ENCODE data around the gene TMEM253. TPM values are rescaled to one million over a fixed set of nuclear protein-coding genes. Genes with fewer than 3 reads are reported as not detected.

Gene TMEM253
- total and polyA plus RNA-seq, 2 experiments from 2014 or later: 0.59 to 0.95 TPM

DNA sequence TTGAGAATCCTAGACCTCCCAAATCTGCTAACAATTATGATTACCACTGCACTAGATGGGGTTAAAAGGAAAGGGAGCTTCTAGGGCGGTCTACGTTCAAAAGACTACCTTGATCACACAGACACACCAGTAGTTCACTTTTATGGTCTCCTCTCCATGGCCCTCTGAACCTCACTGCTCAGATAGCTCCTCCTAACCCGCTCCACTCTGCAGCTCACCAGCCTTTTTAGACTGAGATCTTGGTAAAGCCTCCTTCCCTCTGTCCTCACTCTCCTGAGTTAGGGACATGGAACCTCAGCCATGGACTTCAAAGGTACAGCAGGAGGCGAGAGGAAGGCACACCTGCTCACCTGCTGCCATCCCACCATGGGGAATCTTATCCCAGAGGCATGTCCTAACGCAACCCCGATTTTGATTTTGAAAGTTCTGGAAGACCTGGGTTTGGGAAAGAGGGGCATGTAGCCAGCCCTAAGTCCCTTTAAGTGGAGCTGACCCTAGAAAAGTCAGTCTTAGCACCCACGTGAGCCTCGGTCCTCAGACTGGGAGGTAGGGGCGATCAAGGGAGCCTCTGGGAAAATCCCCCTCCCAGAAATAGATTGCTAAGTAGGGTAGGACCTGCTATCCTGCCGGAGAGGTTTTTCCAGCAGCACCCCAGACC is 3.8 kb upstream of the TMEM253 start:
- Mint-ChIP-seq H3K4me1 (peaks cover 76% of the 10 kb centered on the region), H3K9me3 (peaks cover 8% of the 10 kb centered on the region; the same call in 2 of the 3 replicates), H3K4me3 (peak overlapping the region; percentile 92), H3K27me3 (ENCODE audit: insufficient read depth, low read depth, poor library complexity) (peaks cover 27% of the 10 kb centered on the region), H3K27ac (peak overlapping the region; percentile 97), H3K36me3 (ENCODE audit: low read depth) (peaks cover 20% of the 10 kb centered on the region)
- H4K20me1 ChIP-seq (replicated peaks; ENCODE audit: insufficient read depth): peaks cover 4% of the 10 kb centered on the region; the same call in 1 of the 2 replicates
- H3K4me3 ChIP-seq: peak overlapping the region; percentile 84
- DNase-seq (ENCODE audit: low spot score): peak; percentile 36
- peaks cover 3% of the 10 kb centered on the region for H3K36me3 ChIP-seq (ENCODE audit: insufficient read depth)
- TF ChIP-seq EZH2phosphoT487 (IDR thresholded peaks at IDR 0.05; ENCODE audit: unreplicated experiment) (no peak), CREB1 (CRISPR knock-in tag; IDR thresholded peaks at IDR 0.05; ENCODE audit: low read depth) (no peak), ZNF114 (CRISPR knock-in tag; IDR thresholded peaks at IDR 0.05) (no peak)
- TF ChIP-seq, protein P1, sequence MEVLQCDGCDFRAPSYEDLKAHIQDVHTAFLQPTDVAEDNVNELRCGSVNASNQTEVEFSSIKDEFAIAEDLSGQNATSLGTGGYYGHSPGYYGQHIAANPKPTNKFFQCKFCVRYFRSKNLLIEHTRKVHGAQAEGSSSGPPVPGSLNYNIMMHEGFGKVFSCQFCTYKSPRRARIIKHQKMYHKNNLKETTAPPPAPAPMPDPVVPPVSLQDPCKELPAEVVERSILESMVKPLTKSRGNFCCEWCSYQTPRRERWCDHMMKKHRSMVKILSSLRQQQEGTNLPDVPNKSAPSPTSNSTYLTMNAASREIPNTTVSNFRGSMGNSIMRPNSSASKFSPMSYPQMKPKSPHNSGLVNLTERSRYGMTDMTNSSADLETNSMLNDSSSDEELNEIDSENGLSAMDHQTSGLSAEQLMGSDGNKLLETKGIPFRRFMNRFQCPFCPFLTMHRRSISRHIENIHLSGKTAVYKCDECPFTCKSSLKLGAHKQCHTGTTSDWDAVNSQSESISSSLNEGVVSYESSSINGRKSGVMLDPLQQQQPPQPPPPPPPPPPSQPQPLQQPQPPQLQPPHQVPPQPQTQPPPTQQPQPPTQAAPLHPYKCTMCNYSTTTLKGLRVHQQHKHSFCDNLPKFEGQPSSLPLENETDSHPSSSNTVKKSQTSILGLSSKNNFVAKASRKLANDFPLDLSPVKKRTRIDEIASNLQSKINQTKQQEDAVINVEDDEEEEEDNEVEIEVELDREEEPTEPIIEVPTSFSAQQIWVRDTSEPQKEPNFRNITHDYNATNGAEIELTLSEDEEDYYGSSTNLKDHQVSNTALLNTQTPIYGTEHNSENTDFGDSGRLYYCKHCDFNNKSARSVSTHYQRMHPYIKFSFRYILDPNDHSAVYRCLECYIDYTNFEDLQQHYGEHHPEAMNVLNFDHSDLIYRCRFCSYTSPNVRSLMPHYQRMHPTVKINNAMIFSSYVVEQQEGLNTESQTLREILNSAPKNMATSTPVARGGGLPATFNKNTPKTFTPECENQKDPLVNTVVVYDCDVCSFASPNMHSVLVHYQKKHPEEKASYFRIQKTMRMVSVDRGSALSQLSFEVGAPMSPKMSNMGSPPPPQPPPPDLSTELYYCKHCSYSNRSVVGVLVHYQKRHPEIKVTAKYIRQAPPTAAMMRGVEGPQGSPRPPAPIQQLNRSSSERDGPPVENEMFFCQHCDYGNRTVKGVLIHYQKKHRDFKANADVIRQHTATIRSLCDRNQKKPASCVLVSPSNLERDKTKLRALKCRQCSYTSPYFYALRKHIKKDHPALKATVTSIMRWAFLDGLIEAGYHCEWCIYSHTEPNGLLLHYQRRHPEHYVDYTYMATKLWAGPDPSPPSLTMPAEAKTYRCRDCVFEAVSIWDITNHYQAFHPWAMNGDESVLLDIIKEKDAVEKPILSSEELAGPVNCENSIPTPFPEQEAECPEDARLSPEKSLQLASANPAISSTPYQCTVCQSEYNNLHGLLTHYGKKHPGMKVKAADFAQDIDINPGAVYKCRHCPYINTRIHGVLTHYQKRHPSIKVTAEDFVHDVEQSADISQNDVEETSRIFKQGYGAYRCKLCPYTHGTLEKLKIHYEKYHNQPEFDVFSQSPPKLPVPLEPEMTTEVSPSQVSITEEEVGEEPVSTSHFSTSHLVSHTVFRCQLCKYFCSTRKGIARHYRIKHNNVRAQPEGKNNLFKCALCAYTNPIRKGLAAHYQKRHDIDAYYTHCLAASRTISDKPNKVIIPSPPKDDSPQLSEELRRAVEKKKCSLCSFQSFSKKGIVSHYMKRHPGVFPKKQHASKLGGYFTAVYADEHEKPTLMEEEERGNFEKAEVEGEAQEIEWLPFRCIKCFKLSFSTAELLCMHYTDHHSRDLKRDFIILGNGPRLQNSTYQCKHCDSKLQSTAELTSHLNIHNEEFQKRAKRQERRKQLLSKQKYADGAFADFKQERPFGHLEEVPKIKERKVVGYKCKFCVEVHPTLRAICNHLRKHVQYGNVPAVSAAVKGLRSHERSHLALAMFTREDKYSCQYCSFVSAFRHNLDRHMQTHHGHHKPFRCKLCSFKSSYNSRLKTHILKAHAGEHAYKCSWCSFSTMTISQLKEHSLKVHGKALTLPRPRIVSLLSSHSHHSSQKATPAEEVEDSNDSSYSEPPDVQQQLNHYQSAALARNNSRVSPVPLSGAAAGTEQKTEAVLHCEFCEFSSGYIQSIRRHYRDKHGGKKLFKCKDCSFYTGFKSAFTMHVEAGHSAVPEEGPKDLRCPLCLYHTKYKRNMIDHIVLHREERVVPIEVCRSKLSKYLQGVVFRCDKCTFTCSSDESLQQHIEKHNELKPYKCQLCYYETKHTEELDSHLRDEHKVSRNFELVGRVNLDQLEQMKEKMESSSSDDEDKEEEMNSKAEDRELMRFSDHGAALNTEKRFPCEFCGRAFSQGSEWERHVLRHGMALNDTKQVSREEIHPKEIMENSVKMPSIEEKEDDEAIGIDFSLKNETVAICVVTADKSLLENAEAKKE (CRISPR knock-in tag; IDR thresholded peaks at IDR 0.05): no peak
- TF ChIP-seq, protein P2, sequence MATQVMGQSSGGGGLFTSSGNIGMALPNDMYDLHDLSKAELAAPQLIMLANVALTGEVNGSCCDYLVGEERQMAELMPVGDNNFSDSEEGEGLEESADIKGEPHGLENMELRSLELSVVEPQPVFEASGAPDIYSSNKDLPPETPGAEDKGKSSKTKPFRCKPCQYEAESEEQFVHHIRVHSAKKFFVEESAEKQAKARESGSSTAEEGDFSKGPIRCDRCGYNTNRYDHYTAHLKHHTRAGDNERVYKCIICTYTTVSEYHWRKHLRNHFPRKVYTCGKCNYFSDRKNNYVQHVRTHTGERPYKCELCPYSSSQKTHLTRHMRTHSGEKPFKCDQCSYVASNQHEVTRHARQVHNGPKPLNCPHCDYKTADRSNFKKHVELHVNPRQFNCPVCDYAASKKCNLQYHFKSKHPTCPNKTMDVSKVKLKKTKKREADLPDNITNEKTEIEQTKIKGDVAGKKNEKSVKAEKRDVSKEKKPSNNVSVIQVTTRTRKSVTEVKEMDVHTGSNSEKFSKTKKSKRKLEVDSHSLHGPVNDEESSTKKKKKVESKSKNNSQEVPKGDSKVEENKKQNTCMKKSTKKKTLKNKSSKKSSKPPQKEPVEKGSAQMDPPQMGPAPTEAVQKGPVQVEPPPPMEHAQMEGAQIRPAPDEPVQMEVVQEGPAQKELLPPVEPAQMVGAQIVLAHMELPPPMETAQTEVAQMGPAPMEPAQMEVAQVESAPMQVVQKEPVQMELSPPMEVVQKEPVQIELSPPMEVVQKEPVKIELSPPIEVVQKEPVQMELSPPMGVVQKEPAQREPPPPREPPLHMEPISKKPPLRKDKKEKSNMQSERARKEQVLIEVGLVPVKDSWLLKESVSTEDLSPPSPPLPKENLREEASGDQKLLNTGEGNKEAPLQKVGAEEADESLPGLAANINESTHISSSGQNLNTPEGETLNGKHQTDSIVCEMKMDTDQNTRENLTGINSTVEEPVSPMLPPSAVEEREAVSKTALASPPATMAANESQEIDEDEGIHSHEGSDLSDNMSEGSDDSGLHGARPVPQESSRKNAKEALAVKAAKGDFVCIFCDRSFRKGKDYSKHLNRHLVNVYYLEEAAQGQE (IDR thresholded peaks at IDR 0.05; ENCODE audit: unreplicated experiment): no peak
- H3K4me2 ChIP-seq: peak overlapping the region; percentile 98
- peaks cover 51% of the 10 kb centered on the region for H3K79me2 ChIP-seq (replicated peaks; ENCODE audit: insufficient read depth)
- no peaks in the 10 kb centered on the region for H3K27me3 ChIP-seq (ENCODE audit: insufficient read depth)
- no peaks in the 10 kb centered on the region for H3K9me2 ChIP-seq (ENCODE audit: insufficient read depth)
- H3K4me1 ChIP-seq (ENCODE audit: insufficient read depth): peaks cover 50% of the 10 kb centered on the region
- peaks cover 27% of the 10 kb centered on the region for H3F3A ChIP-seq (replicated peaks; ENCODE audit: low read depth)
- ATAC-seq: no peak
- peak overlapping the region; percentile 88 for H3K27ac ChIP-seq (ENCODE audit: low read depth)
- no peak overlapping the region for H2AFZ ChIP-seq

Data from GM23338 (cell line).